Esophagus muscularis mucosa (tissue), 4 donors: ENCODE measurements around the gene JCHAIN. TPM values are rescaled to one million over a fixed set of nuclear protein-coding genes. Genes with fewer than 3 reads are reported as not detected.

ENCODE experiments used
- DNase-seq: peaks from one replicate; pipeline ENCODE4 v3.0.0-alpha.2; 2017; ENCODE audit errors: extremely low spot score
- H3K27ac ChIP-seq, 4 donors: fragments of 200-600 bp; sonication (generic); replicated peaks in 1 of 4; 1 replicate in 3 of 4; 2 replicates in 1 of 4; pipeline ENCODE4 v1.5.1; 2016 to 2019; ENCODE audit warnings: mild to moderate bottlenecking in 1 of 4
- H3K27me3 ChIP-seq, 4 donors: fragments of 200-600 bp; sonication (generic); one replicate each; pipeline versions ENCODE4 v1.5.1 to v1.6.0; 2016 to 2019
- H3K36me3 ChIP-seq, 4 donors: fragments of 200-600 bp; sonication (generic); one replicate each; pipeline ENCODE4 v1.5.1; 2016 to 2019
- H3K4me1 ChIP-seq, 4 donors: fragments of 200-600 bp; sonication (generic); one replicate each; pipeline ENCODE4 v1.5.1; 2016 to 2019
- H3K4me3 ChIP-seq, 4 donors: fragments of 200-600 bp; sonication (generic); 1 replicate in 2 of 4; 2 replicates in 2 of 4; pipeline ENCODE4 v1.5.1; 2016 to 2019; ENCODE audit warnings: mild to moderate bottlenecking in 4 of 4, moderate library complexity in 1 of 4
- H3K9me3 ChIP-seq, 4 donors: fragments of 200-600 bp; sonication (generic); 1 replicate in 3 of 4; 2 replicates in 1 of 4; pipeline ENCODE4 v1.5.1; 2016 to 2019
- EP300 ChIP-seq: sonication (generic); formaldehyde crosslinking; IDR thresholded peaks from one replicate; pipeline ENCODE4 v1.6.1; 2017; ENCODE audit warnings: antibody characterized with exemption
- POLR2A ChIP-seq: fragments of 450-650 bp; IDR thresholded peaks from one replicate; pipeline ENCODE4 v1.6.1; 2017; ENCODE audit warnings: antibody characterized with exemption, moderate library complexity, mild to moderate bottlenecking, low read depth
- POLR2AphosphoS5 ChIP-seq, 2 donors: sonication (generic); formaldehyde crosslinking; IDR thresholded peaks; one replicate each; pipeline ENCODE4 v1.6.1; 2017; ENCODE audit warnings: antibody characterized with exemption in 2 of 2
- WGBS: methylation state at CpG from one replicate; pipeline ENCODE4 v1.1.5; 2018; 5-methylcytosine and 5-hydroxymethylcytosine counted together
- intact Hi-C: fragments of 100-400 bp; cut with DNase I; formaldehyde crosslinking; loops from one replicate; pipeline ENCODE4 v1.15.1; 2023
- total RNA-seq, 4 donors: library from RNA; depleted of rRNA; stranded (reverse); fragments of >200 nt; gene quantifications; one replicate each; pipeline versions ENCODE4 v1.1.0 to v1.2.1, GENCODE V29; 2016
- TF ChIP-seq, protein P1 (sequence below), 3 experiments: fragments of 200-600 bp in 2 of 3; fragments of 450-650 bp in 1 of 3; sonication (generic) in 2 of 3; IDR thresholded peaks; one replicate each; pipeline ENCODE4 v1.5.1; 2017 to 2019; ENCODE audit warnings: antibody characterized with exemption in 3 of 3, mild to moderate bottlenecking in 2 of 3, moderate library complexity in 1 of 3

Gene JCHAIN
- total RNA-seq, 4 donors from 2014 or later: 2.1 to 18.6 (median 3.9) TPM

- H3K27ac ChIP-seq: no peak overlapping the region
Observed at GRCh38 chr4:70680934-70681333, 14.6 kb upstream of the JCHAIN start.

GRCh38 chr4:70678383-70678999, 12.2 kb upstream of the JCHAIN start:
- H3K27ac ChIP-seq: no peak overlapping the region
- 90% methylated on average over 1 of the region's 1 CpG for WGBS
- H3K4me1 ChIP-seq: no peaks in the 10 kb centered on the region
- intact Hi-C loops: no loop called here
- no peak overlapping the region for H3K4me3 ChIP-seq
- no peak for DNase-seq
- no peaks in the 10 kb centered on the region for H3K36me3 ChIP-seq
- no peaks in the 10 kb centered on the region for H3K27me3 ChIP-seq
- H3K9me3 ChIP-seq: no peaks in the 10 kb centered on the region
- TF ChIP-seq POLR2AphosphoS5 (IDR thresholded peaks at IDR 0.05): no peak
- TF ChIP-seq, protein P1, sequence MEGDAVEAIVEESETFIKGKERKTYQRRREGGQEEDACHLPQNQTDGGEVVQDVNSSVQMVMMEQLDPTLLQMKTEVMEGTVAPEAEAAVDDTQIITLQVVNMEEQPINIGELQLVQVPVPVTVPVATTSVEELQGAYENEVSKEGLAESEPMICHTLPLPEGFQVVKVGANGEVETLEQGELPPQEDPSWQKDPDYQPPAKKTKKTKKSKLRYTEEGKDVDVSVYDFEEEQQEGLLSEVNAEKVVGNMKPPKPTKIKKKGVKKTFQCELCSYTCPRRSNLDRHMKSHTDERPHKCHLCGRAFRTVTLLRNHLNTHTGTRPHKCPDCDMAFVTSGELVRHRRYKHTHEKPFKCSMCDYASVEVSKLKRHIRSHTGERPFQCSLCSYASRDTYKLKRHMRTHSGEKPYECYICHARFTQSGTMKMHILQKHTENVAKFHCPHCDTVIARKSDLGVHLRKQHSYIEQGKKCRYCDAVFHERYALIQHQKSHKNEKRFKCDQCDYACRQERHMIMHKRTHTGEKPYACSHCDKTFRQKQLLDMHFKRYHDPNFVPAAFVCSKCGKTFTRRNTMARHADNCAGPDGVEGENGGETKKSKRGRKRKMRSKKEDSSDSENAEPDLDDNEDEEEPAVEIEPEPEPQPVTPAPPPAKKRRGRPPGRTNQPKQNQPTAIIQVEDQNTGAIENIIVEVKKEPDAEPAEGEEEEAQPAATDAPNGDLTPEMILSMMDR (IDR thresholded peaks at IDR 0.05): no peak
- TF ChIP-seq EP300: no peak
- TF ChIP-seq POLR2A: no peak

More at GRCh38 chr4:70680934-70681333, 14.6 kb upstream of the JCHAIN start:
- no peaks in the 10 kb centered on the region for H3K4me1 ChIP-seq
- H3K36me3 ChIP-seq: no peaks in the 10 kb centered on the region
- intact Hi-C loops: no loop called here
- no peaks in the 10 kb centered on the region for H3K9me3 ChIP-seq
- TF ChIP-seq POLR2AphosphoS5 (IDR thresholded peaks at IDR 0.05) (no peak), EP300 (no peak), POLR2A (no peak)
- TF ChIP-seq, protein P1 (IDR thresholded peaks at IDR 0.05): no peak
- DNase-seq: no peak
- H3K4me3 ChIP-seq: no peak overlapping the region
- H3K27me3 ChIP-seq: no peaks in the 10 kb centered on the region

DNA sequence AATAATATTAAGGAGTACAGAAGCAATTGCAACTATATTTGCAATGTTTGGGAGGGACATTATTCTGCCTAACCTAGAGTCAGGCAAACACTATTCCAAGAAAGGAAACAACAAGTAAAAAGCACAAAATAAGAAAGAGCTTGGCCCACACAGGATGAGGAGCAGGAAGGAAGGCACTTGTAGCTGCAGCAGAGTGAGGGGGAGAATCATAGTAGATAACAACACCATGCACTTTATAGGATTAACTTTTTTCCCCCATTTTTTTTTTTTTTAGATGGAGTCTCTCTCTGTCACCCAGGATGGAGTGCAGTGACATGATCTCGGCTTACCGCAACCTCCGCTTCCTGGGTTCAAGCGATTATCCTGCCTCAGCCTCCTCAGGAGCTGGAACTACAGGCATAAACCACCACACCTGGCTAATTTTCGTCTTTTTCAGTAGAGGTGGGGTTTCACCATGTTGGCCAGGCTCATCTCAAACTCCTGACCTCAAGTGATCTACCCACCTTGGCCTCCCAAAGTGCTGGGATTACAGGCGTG, 10.3 kb upstream of the JCHAIN start:
- no peak for DNase-seq
- no peaks in the 10 kb centered on the region for H3K36me3 ChIP-seq
- intact Hi-C loops: no loop called here
- H3K9me3 ChIP-seq: no peaks in the 10 kb centered on the region
- no peak overlapping the region for H3K4me3 ChIP-seq
- WGBS: 89% methylated on average over 6 of the region's 6 CpGs
- TF ChIP-seq POLR2AphosphoS5 (IDR thresholded peaks at IDR 0.05): no peak
- no peak for TF ChIP-seq EP300
- TF ChIP-seq, protein P1 (IDR thresholded peaks at IDR 0.05): no peak
- no peak for TF ChIP-seq POLR2A
- H3K4me1 ChIP-seq: no peaks in the 10 kb centered on the region
- no peak overlapping the region for H3K27ac ChIP-seq
- no peaks in the 10 kb centered on the region for H3K27me3 ChIP-seq

- Histone ChIP-seq H3K27me3 (no peaks in the 10 kb centered on the region), H3K4me3 (no peak overlapping the region), H3K9me3 (no peaks in the 10 kb centered on the region), H3K4me1 (no peaks in the 10 kb centered on the region), H3K27ac (no peak overlapping the region), H3K36me3 (no peaks in the 10 kb centered on the region)
- intact Hi-C loops: no loop called here
- no peak for DNase-seq
- WGBS: 54% methylated on average over 1 of the region's 1 CpG
- TF ChIP-seq EP300 (no peak), POLR2A (no peak), POLR2AphosphoS5 (IDR thresholded peaks at IDR 0.05) (no peak)
- TF ChIP-seq, protein P1 (IDR thresholded peaks at IDR 0.05): no peak
Observed at GRCh38 chr4:70674731-70675130, 8.4 kb upstream of the JCHAIN start.

GRCh38 chr4:70674191-70674590, 7.9 kb upstream of the JCHAIN start:
- intact Hi-C loops: no loop called here
- no peaks in the 10 kb centered on the region for H3K36me3 ChIP-seq
- H3K9me3 ChIP-seq: no peaks in the 10 kb centered on the region
- H3K27me3 ChIP-seq: no peaks in the 10 kb centered on the region
- DNase-seq: no peak
- H3K4me3 ChIP-seq: no peak overlapping the region
- no peaks in the 10 kb centered on the region for H3K4me1 ChIP-seq
- TF ChIP-seq, protein P1 (IDR thresholded peaks at IDR 0.05): no peak
- TF ChIP-seq POLR2A: no peak
- TF ChIP-seq POLR2AphosphoS5 (IDR thresholded peaks at IDR 0.05): no peak
- TF ChIP-seq EP300: no peak
- H3K27ac ChIP-seq: no peak overlapping the region
